PC-3 (cell line): ENCODE measurements around the gene PRAMEF11. TPM values are rescaled to one million over a fixed set of nuclear protein-coding genes. Genes with fewer than 3 reads are reported as not detected.

Source experiments
- ATAC-seq: fragments of 200-7000 bp; cut with Tn5 transposase; 2 replicates; pipeline ENCODE4 v1.9.1; 2020; ENCODE audit warnings: mild to moderate bottlenecking, moderate library complexity
- BruUV-seq: library from RNA; stranded (reverse); fragments of 400-500 nt; replicated peaks from 2 replicates; lab custom pipeline; 2021; lab: Mats Ljungman, UMichigan
- CTCF ChIA-PET: fragments of 300-600 bp; sonication (Branson Sonifier 250); formaldehyde crosslinking; loops from one replicate; lab custom pipeline; 2022; ENCODE audit warnings: antibody characterized with exemption; lab: Charles Lee
- POLR2A ChIA-PET: fragments of 300-600 bp; sonication (Branson Sonifier 250); formaldehyde crosslinking; loops from one replicate; lab custom pipeline; 2022; ENCODE audit warnings: antibody characterized with exemption; ENCODE audit not compliant: unreplicated experiment; lab: Charles Lee
- DNase-seq: peaks from one replicate; pipeline ENCODE4 v3.0.0-alpha.2; 2015
- H2AFZ ChIP-seq: fragments of 300-600 bp; sonication (generic); 2 replicates; pipeline ENCODE4 v1.6.0; 2016; ENCODE audit warnings: antibody characterized with exemption, low read length
- H3F3A ChIP-seq: fragments of 300-600 bp; sonication (generic); one replicate; pipeline ENCODE4 v1.6.0; 2017; ENCODE audit warnings: antibody characterized with exemption, low read length, control low read depth, mild to moderate bottlenecking; ENCODE audit not compliant: unreplicated experiment
- H3K27ac ChIP-seq: fragments of 300-600 bp; sonication (generic); 2 replicates; pipeline ENCODE4 v1.5.1; 2016; ENCODE audit warnings: mild to moderate bottlenecking, low read length
- H3K27me3 ChIP-seq: fragments of 300-600 bp; sonication (generic); 2 replicates; pipeline ENCODE4 v1.6.1; 2016; ENCODE audit warnings: low read length, mixed read lengths
- H3K36me3 ChIP-seq: fragments of 300-600 bp; sonication (generic); 2 replicates; pipeline ENCODE4 v1.6.1; 2016; ENCODE audit warnings: low read depth, mixed run types, low read length, mixed read lengths
- H3K4me1 ChIP-seq: fragments of 300-600 bp; sonication (generic); 2 replicates; pipeline ENCODE4 v1.5.1; 2016; ENCODE audit warnings: low read length; ENCODE audit not compliant: insufficient read depth
- H3K4me2 ChIP-seq: fragments of 300-600 bp; sonication (generic); 2 replicates; pipeline ENCODE4 v1.6.0; 2016; ENCODE audit warnings: low read length
- H3K4me3 ChIP-seq: fragments of 300-600 bp; sonication (generic); 2 replicates; pipeline ENCODE4 v1.5.1; 2016; ENCODE audit warnings: mild to moderate bottlenecking, low read length, mixed read lengths
- H3K79me2 ChIP-seq: fragments of 300-600 bp; sonication (generic); 2 replicates; pipeline ENCODE4 v1.6.1; 2017; ENCODE audit warnings: low read length, mixed read lengths
- H3K9ac ChIP-seq: fragments of 300-600 bp; sonication (generic); 2 replicates; pipeline ENCODE4 v1.6.0; 2016; ENCODE audit warnings: mild to moderate bottlenecking, low read length
- H3K9me2 ChIP-seq: fragments of 300-600 bp; sonication (generic); replicated peaks from 2 replicates; pipeline ENCODE4 v1.6.1; 2016; ENCODE audit warnings: mixed run types, low read length, mixed read lengths
- H3K9me3 ChIP-seq: fragments of 300-600 bp; sonication (generic); 2 replicates; pipeline ENCODE4 v1.6.1; 2016; ENCODE audit warnings: low read length, mixed read lengths
- H4K20me1 ChIP-seq: fragments of 300-600 bp; sonication (generic); 2 replicates; pipeline ENCODE4 v1.6.1; 2016; ENCODE audit warnings: low read length, mixed read lengths
- CTCF ChIP-seq: fragments of 300-600 bp; sonication (generic); conservative IDR thresholded peaks from 2 replicates; pipeline ENCODE4 v1.5.1; 2017; ENCODE audit warnings: antibody characterized with exemption, low read depth, mild to moderate bottlenecking, low read length
- EZH2 ChIP-seq: fragments of 300-600 bp; sonication (generic); IDR thresholded peaks from one replicate; pipeline ENCODE4 v1.6.1; 2017; ENCODE audit warnings: antibody characterized with exemption, mild to moderate bottlenecking, low read length; ENCODE audit not compliant: unreplicated experiment
- EZH2phosphoT487 ChIP-seq: fragments of 300-600 bp; sonication (generic); IDR thresholded peaks from 2 replicates; pipeline ENCODE4 v1.6.1; 2018; ENCODE audit warnings: mild to moderate bottlenecking, antibody characterized with exemption, low read length, borderline replicate concordance
- intact Hi-C: fragments of 100-400 bp; cut with micrococcal nuclease; formaldehyde crosslinking; loops from 2 replicates; pipeline ENCODE4 v1.9.0; 2023
- total RNA-seq: library from RNA; depleted of rRNA; stranded (reverse); fragments of >200 nt; gene quantifications from 2 replicates; pipeline ENCODE4 v1.2.3, GENCODE V29; 2014

The PRAMEF11 gene
- total RNA-seq, 1 experiment from 2014 or later: not detected

- Histone ChIP-seq H3K27me3 (peaks cover 68% of the 10 kb centered on the region), H3K9ac (no peak overlapping the region), H3K4me3 (no peak overlapping the region), H3F3A (no peaks in the 10 kb centered on the region), H3K79me2 (no peaks in the 10 kb centered on the region), H3K4me2 (no peak overlapping the region), H3K4me1 (no peaks in the 10 kb centered on the region), H3K36me3 (no peaks in the 10 kb centered on the region), H2AFZ (no peak overlapping the region), H3K9me2 (no peaks in the 10 kb centered on the region), H3K9me3 (no peaks in the 10 kb centered on the region), H4K20me1 (no peaks in the 10 kb centered on the region), H3K27ac (no peak overlapping the region)
- TF ChIP-seq EZH2 (no peak), CTCF (no peak), EZH2phosphoT487 (no peak)
- ATAC-seq (no peak), DNase-seq (no peak)
- intact Hi-C loops: no loop called here
- BruUV-seq: no TSS peak
- ChIA-PET POLR2A (no interaction called here), CTCF (no interaction called here)
Observed at GRCh38 chr1:12778061-12778460, 53.1 kb downstream of the PRAMEF11 start.

GRCh38 chr1:12776801-12777557 lies 54.2 kb downstream of the PRAMEF11 start:
- no TSS peak for BruUV-seq
- Histone ChIP-seq H3K36me3 (no peaks in the 10 kb centered on the region), H3K4me1 (no peaks in the 10 kb centered on the region), H3F3A (no peaks in the 10 kb centered on the region), H3K9me2 (no peaks in the 10 kb centered on the region), H3K9ac (no peak overlapping the region), H2AFZ (no peak overlapping the region), H3K79me2 (no peaks in the 10 kb centered on the region), H3K27me3 (peaks cover 79% of the 10 kb centered on the region), H3K4me3 (no peak overlapping the region), H3K9me3 (no peaks in the 10 kb centered on the region), H3K27ac (no peak overlapping the region), H4K20me1 (no peaks in the 10 kb centered on the region), H3K4me2 (no peak overlapping the region)
- DNase-seq (no peak), ATAC-seq (no peak)
- no peak for TF ChIP-seq EZH2
- intact Hi-C loops: no loop called here
- ChIA-PET CTCF (no interaction called here), POLR2A (no interaction called here)

GRCh38 chr1:12775443-12775842 lies 55.8 kb downstream of the PRAMEF11 start:
- intact Hi-C loops: no loop called here
- Histone ChIP-seq H3K27ac (no peak overlapping the region), H3K4me1 (no peaks in the 10 kb centered on the region), H3K9ac (no peak overlapping the region), H3K36me3 (no peaks in the 10 kb centered on the region), H3K4me2 (no peak overlapping the region), H3K9me2 (no peaks in the 10 kb centered on the region), H3K27me3 (peaks cover 94% of the 10 kb centered on the region), H3K9me3 (no peaks in the 10 kb centered on the region), H3K4me3 (no peak overlapping the region), H4K20me1 (no peaks in the 10 kb centered on the region), H3F3A (no peaks in the 10 kb centered on the region), H3K79me2 (no peaks in the 10 kb centered on the region), H2AFZ (no peak overlapping the region)
- CTCF ChIA-PET: no interaction called here
- ATAC-seq: no peak
- POLR2A ChIA-PET: no interaction called here
- DNase-seq: no peak
- BruUV-seq: no TSS peak
- TF ChIP-seq EZH2phosphoT487 (no peak), CTCF (no peak), EZH2 (no peak)
